ENCODE data around the gene TOMM20.

- no peak for TF ChIP-seq CTCF (IDR thresholded peaks at IDR 0.05; ENCODE audit: low read length)
- TF ChIP-seq EZH2 (optimal IDR thresholded peaks at IDR 0.05; ENCODE audit: low read depth, low read length), result no peak
- no peak for TF ChIP-seq EZH2phosphoT487 (IDR thresholded peaks at IDR 0.05; ENCODE audit: low read length)
These were observed 59.5 kb downstream of the TOMM20 start for GRCh38 chr1:235069176-235069575.
